Measurements from ENCODE around the gene NTF3.

Gene NTF3

GRCh38 chr12:5459051-5459782 lies 27.3 kb downstream of the NTF3 start:
- no peak for DNase-seq

GRCh38 chr12:5460817-5461216 lies 28.9 kb downstream of the NTF3 start:
- no peak for DNase-seq

- DNase-seq: no peak
Measured at GRCh38 chr12:5461966-5462365, 30.1 kb downstream of the NTF3 start.

GRCh38 chr12:5464096-5464495 lies 32.2 kb downstream of the NTF3 start:
- DNase-seq: no peak

GRCh38 chr12:5465384-5465783 lies 33.5 kb downstream of the NTF3 start:
- no peak for DNase-seq

GRCh38 chr12:5466521-5466960 lies 34.6 kb downstream of the NTF3 start:
- DNase-seq: no peak

GRCh38 chr12:5467931-5468330 lies 36.0 kb downstream of the NTF3 start:
- no peak for DNase-seq

- DNase-seq: no peak
Measured at GRCh38 chr12:5470221-5470620, 38.3 kb downstream of the NTF3 start.

- DNase-seq: no peak
Measured at GRCh38 chr12:5470703-5471102, 38.8 kb downstream of the NTF3 start.

GRCh38 chr12:5473076-5473782 lies 41.3 kb downstream of the NTF3 start:
- DNase-seq: no peak

GRCh38 chr12:5473783-5474116 lies 41.8 kb downstream of the NTF3 start:
- no peak for DNase-seq

- no peak for DNase-seq
Measured at GRCh38 chr12:5476356-5476755, 44.4 kb downstream of the NTF3 start.

GRCh38 chr12:5478081-5478706 lies 46.3 kb downstream of the NTF3 start:
- no peak for DNase-seq

- DNase-seq: no peak
Measured at GRCh38 chr12:5479761-5480160, 47.9 kb downstream of the NTF3 start.

GRCh38 chr12:5480218-5480937 lies 48.5 kb downstream of the NTF3 start:
- DNase-seq: no peak

GRCh38 chr12:5480938-5481303 lies 49.0 kb downstream of the NTF3 start:
- no peak for DNase-seq

- DNase-seq: no peak
Measured at GRCh38 chr12:5481645-5482044, 49.7 kb downstream of the NTF3 start.

GRCh38 chr12:5484426-5484825 lies 52.5 kb downstream of the NTF3 start:
- DNase-seq: no peak

GRCh38 chr12:5485454-5485853 lies 53.5 kb downstream of the NTF3 start:
- DNase-seq: no peak

GRCh38 chr12:5487076-5487475 lies 55.2 kb downstream of the NTF3 start:
- no peak for DNase-seq

- no peak for DNase-seq
Measured at GRCh38 chr12:5487948-5488625, 56.2 kb downstream of the NTF3 start.

GRCh38 chr12:5488626-5488955 lies 56.7 kb downstream of the NTF3 start:
- no peak for DNase-seq

GRCh38 chr12:5489017-5489416 lies 57.1 kb downstream of the NTF3 start:
- DNase-seq: no peak
